Lower leg skin (tissue), 3 donors: ENCODE data around the gene GLDN.

ENCODE experiments used
- POLR2A ChIP-seq, 2 donors: fragments of 450-650 bp; IDR thresholded peaks; one replicate each; pipeline ENCODE4 v1.6.1; 2016 to 2017; ENCODE audit warnings: antibody characterized with exemption in 2 of 2, mild to moderate bottlenecking in 1 of 2, moderate library complexity in 1 of 2
- TF ChIP-seq, protein P1 (sequence below), 3 donors: fragments of 450-650 bp; IDR thresholded peaks; one replicate each; pipeline ENCODE4 v1.5.1; 2016; ENCODE audit warnings: antibody characterized with exemption in 3 of 3, mild to moderate bottlenecking in 3 of 3, moderate library complexity in 2 of 3

DNA sequence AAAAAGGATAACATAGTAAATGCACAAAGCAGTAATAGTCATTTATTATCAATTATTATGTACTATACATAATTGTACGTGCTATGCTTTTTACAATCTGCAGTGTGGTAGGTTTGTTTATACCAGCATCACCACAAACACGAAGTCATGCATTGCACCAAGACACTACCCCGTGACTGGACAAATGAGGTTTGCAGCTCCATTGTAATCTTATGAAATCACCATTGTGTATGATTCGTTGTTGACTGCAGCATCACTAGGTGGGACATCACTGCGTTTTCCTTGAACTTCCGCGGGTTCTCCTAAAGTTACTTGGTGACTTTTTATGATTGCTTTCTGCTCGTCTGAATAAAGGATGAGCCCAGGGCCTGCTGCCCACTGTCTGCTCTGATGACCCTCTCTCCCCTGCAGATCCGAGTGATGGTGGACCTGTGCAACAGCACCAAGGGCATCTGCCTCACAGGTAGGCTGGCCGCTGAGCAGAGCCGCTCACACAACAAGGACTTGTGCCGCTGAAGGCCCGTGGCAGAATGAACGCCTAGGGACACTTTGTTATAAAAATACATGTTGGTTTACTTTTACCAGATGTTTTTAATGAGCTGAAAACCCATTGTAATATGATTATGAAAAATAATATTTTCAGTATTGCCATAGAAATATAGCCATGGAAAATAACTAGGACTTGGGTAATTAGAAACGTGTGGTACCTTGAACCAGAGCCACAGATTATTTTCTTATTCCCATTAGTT is 35.8 kb downstream of the GLDN start:
- no peak for TF ChIP-seq POLR2A (IDR thresholded peaks at IDR 0.05)
- TF ChIP-seq, protein P1, sequence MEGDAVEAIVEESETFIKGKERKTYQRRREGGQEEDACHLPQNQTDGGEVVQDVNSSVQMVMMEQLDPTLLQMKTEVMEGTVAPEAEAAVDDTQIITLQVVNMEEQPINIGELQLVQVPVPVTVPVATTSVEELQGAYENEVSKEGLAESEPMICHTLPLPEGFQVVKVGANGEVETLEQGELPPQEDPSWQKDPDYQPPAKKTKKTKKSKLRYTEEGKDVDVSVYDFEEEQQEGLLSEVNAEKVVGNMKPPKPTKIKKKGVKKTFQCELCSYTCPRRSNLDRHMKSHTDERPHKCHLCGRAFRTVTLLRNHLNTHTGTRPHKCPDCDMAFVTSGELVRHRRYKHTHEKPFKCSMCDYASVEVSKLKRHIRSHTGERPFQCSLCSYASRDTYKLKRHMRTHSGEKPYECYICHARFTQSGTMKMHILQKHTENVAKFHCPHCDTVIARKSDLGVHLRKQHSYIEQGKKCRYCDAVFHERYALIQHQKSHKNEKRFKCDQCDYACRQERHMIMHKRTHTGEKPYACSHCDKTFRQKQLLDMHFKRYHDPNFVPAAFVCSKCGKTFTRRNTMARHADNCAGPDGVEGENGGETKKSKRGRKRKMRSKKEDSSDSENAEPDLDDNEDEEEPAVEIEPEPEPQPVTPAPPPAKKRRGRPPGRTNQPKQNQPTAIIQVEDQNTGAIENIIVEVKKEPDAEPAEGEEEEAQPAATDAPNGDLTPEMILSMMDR (IDR thresholded peaks at IDR 0.05): no peak
